DMS 273 treated with DMSO at 0.1 percent for 48 hours (cell line): ENCODE results near the gene RBM47.
"Not testable (repeated sequence)": the region's sequence is repeated elsewhere in the genome, so short reads cannot be mapped to it uniquely, and the experiment has no call there.

ENCODE experiments used
- DNase-seq: peaks from one replicate; lab custom pipeline; 2025; lab: John Stamatoyannopoulos, UW

Gene RBM47

GRCh38 chr4:40486534-40486933 is 143.1 kb downstream of the RBM47 start:
- DNase-seq = no peak

- DNase-seq = no peak
Observed at GRCh38 chr4:40484346-40485090, 145.1 kb downstream of the RBM47 start.

- no peak for DNase-seq
Observed at GRCh38 chr4:40482985-40483647, 146.5 kb downstream of the RBM47 start.

GRCh38 chr4:40481977-40482376 is 147.7 kb downstream of the RBM47 start:
- DNase-seq = no peak

GRCh38 chr4:40480291-40480690 is 149.4 kb downstream of the RBM47 start:
- DNase-seq = no peak

- DNase-seq = no peak
Observed at GRCh38 chr4:40479378-40479777, 150.3 kb downstream of the RBM47 start.

- no peak for DNase-seq
Observed at GRCh38 chr4:40475609-40476008, 154.1 kb downstream of the RBM47 start.

GRCh38 chr4:40473578-40474388 is 155.9 kb downstream of the RBM47 start:
- DNase-seq = no peak

GRCh38 chr4:40471923-40472322 is 157.7 kb downstream of the RBM47 start:
- no peak for DNase-seq

- DNase-seq = no peak
Observed at GRCh38 chr4:40466789-40467188, 162.9 kb downstream of the RBM47 start.

- no peak for DNase-seq
Observed at GRCh38 chr4:40462326-40462725, 167.3 kb downstream of the RBM47 start.

- no peak for DNase-seq
Observed at GRCh38 chr4:40461879-40462278, 167.8 kb downstream of the RBM47 start.

- no peak for DNase-seq
Observed at GRCh38 chr4:40461062-40461461, 168.6 kb downstream of the RBM47 start.

GRCh38 chr4:40458683-40459082 is 171.0 kb downstream of the RBM47 start:
- DNase-seq = no peak

- DNase-seq = no peak
Observed at GRCh38 chr4:40458109-40458508, 171.6 kb downstream of the RBM47 start.

GRCh38 chr4:40455340-40455902 is 174.2 kb downstream of the RBM47 start:
- no peak for DNase-seq

- no peak for DNase-seq
Observed at GRCh38 chr4:40454816-40455215, 174.8 kb downstream of the RBM47 start.

- DNase-seq = no peak
Observed at GRCh38 chr4:40453912-40454311, 175.8 kb downstream of the RBM47 start.

- no peak for DNase-seq
Observed at GRCh38 chr4:40448875-40449274, 180.8 kb downstream of the RBM47 start.

- no peak for DNase-seq
Observed at GRCh38 chr4:40446839-40447238, 182.8 kb downstream of the RBM47 start.

GRCh38 chr4:40446261-40446750 is 183.4 kb downstream of the RBM47 start:
- not testable (repeated sequence) for DNase-seq

GRCh38 chr4:40445671-40446070 is 184.0 kb downstream of the RBM47 start:
- DNase-seq = no peak
